H9 (cell line): ENCODE measurements around the gene PPHLN1. TPM values are rescaled to one million over a fixed set of nuclear protein-coding genes. Genes with fewer than 3 reads are reported as not detected.

ENCODE experiments used
- DNase-seq: peaks from one replicate; pipeline ENCODE4 v3.0.0-alpha.2; 2017
- H2AFZ ChIP-seq: one replicate; pipeline ENCODE4 v1.6.1; 2013; ENCODE audit warnings: mild to moderate bottlenecking, low read length, control low read depth, moderate library complexity
- H2AK5ac ChIP-seq: 2 replicates; pipeline ENCODE4 v1.6.1; 2013; ENCODE audit warnings: low read length, control low read depth, mixed read lengths; ENCODE audit not compliant: insufficient read length
- H2BK120ac ChIP-seq: one replicate; pipeline ENCODE4 v1.6.1; 2013; ENCODE audit warnings: low read depth, mild to moderate bottlenecking, low read length, control low read depth, inconsistent platforms; ENCODE audit not compliant: poor library complexity, severe bottlenecking
- H2BK12ac ChIP-seq: 2 replicates; pipeline ENCODE4 v1.6.1; 2013; ENCODE audit warnings: low read length, control low read depth, mixed read lengths, low read depth; ENCODE audit not compliant: insufficient read length
- H2BK15ac ChIP-seq: 2 replicates; pipeline ENCODE4 v1.6.1; 2013; ENCODE audit warnings: low read depth, low read length, control low read depth
- H2BK20ac ChIP-seq: one replicate; pipeline ENCODE4 v1.6.1; 2013; ENCODE audit warnings: low read depth, mild to moderate bottlenecking, low read length, control low read depth, inconsistent platforms; ENCODE audit not compliant: poor library complexity, severe bottlenecking
- H2BK5ac ChIP-seq: 2 replicates; pipeline ENCODE4 v1.6.1; 2013; ENCODE audit warnings: low read length, control low read depth, mixed read lengths; ENCODE audit not compliant: insufficient read length
- H3K14ac ChIP-seq: 2 replicates; pipeline ENCODE4 v1.6.1; 2013; ENCODE audit warnings: low read length, control low read depth; ENCODE audit not compliant: insufficient read depth
- H3K18ac ChIP-seq: 2 replicates; pipeline ENCODE4 v1.6.1; 2013; ENCODE audit warnings: low read depth, mild to moderate bottlenecking, mixed read lengths, low read length, control low read depth; ENCODE audit not compliant: insufficient read length
- H3K23ac ChIP-seq: 2 replicates; pipeline ENCODE4 v1.6.1; 2013; ENCODE audit warnings: low read length, control low read depth, mixed read lengths, low read depth; ENCODE audit not compliant: insufficient read length
- H3K23me2 ChIP-seq: 2 replicates; pipeline ENCODE4 v1.6.1; 2013; ENCODE audit warnings: low read depth, mild to moderate bottlenecking, mixed read lengths, low read length, control low read depth; ENCODE audit not compliant: insufficient read length, poor library complexity, severe bottlenecking
- H3K27ac ChIP-seq: 2 replicates; pipeline ENCODE4 v1.5.1; 2013; ENCODE audit warnings: low read length, control low read depth, mixed read lengths, low read depth; ENCODE audit not compliant: insufficient read length
- H3K27me3 ChIP-seq: 2 replicates; pipeline ENCODE4 v1.6.1; 2013; ENCODE audit warnings: low read length, control low read depth, inconsistent platforms; ENCODE audit not compliant: insufficient read depth
- H3K4ac ChIP-seq: 2 replicates; pipeline ENCODE4 v1.6.1; 2013; ENCODE audit warnings: low read depth, mild to moderate bottlenecking, control low read depth, inconsistent platforms, low read length, moderate library complexity
- H3K4me1 ChIP-seq: 2 replicates; pipeline ENCODE4 v1.6.1; 2013; ENCODE audit warnings: low read length, control low read depth, inconsistent platforms; ENCODE audit not compliant: insufficient read depth
- H3K4me2 ChIP-seq: 2 replicates; pipeline ENCODE4 v1.6.1; 2013; ENCODE audit warnings: low read length, control low read depth, mixed read lengths; ENCODE audit not compliant: insufficient read length, insufficient read depth
- H3K56ac ChIP-seq: 2 replicates; pipeline ENCODE4 v1.6.1; 2013; ENCODE audit warnings: low read depth, mild to moderate bottlenecking, mixed read lengths, low read length, control low read depth; ENCODE audit not compliant: insufficient read length
- H3K79me1 ChIP-seq: 2 replicates; pipeline ENCODE4 v1.6.1; 2013; ENCODE audit warnings: low read depth, mild to moderate bottlenecking, moderate library complexity, low read length, control low read depth, inconsistent platforms; ENCODE audit not compliant: insufficient read depth, poor library complexity, severe bottlenecking
- H3K79me2 ChIP-seq: 2 replicates; pipeline ENCODE4 v1.6.1; 2013; ENCODE audit warnings: low read length, control low read depth, inconsistent platforms; ENCODE audit not compliant: insufficient read depth
- H3K9ac ChIP-seq: 2 replicates; pipeline ENCODE4 v1.6.1; 2013; ENCODE audit warnings: low read length, control low read depth, mixed read lengths; ENCODE audit not compliant: insufficient read length; ENCODE audit errors: extremely low read depth
- H3K9me3 ChIP-seq: one replicate; pipeline ENCODE4 v1.6.1; 2013; ENCODE audit warnings: low read depth, low read length, inconsistent platforms; ENCODE audit not compliant: control insufficient read depth
- H3T11ph ChIP-seq: one replicate; pipeline ENCODE4 v1.6.1; 2013; ENCODE audit warnings: mild to moderate bottlenecking, low read length, control low read depth, inconsistent platforms
- H4K20me1 ChIP-seq: one replicate; pipeline ENCODE4 v1.6.1; 2013; ENCODE audit not compliant: control insufficient read depth, insufficient read length, insufficient read depth
- H4K5ac ChIP-seq: 2 replicates; pipeline ENCODE4 v1.6.1; 2013; ENCODE audit warnings: low read depth, mild to moderate bottlenecking, mixed read lengths, low read length, control low read depth; ENCODE audit not compliant: insufficient read length
- H4K8ac ChIP-seq: replicated peaks from 2 replicates; pipeline ENCODE4 v1.6.1; 2013; ENCODE audit warnings: low read length, control low read depth, mixed read lengths, low read depth; ENCODE audit not compliant: insufficient read length
- H4K91ac ChIP-seq: 2 replicates; pipeline ENCODE4 v1.6.1; 2013; ENCODE audit warnings: low read depth, mild to moderate bottlenecking, moderate library complexity, mixed read lengths, low read length, control low read depth; ENCODE audit not compliant: insufficient read length
- H3K27ac Mint-ChIP-seq, 3 experiments: 2 replicates in 2 of 3; 3 replicates in 1 of 3; pipeline ENCODE4 v1.8.0; 2020 to 2021; ENCODE audit warnings: mixed read lengths in 3 of 3, mild to moderate bottlenecking in 1 of 3, moderate library complexity in 1 of 3
- H3K27me3 Mint-ChIP-seq: 2 replicates; pipeline ENCODE4 v1.8.0; 2021; ENCODE audit warnings: low read depth, mild to moderate bottlenecking, moderate library complexity, mixed read lengths
- H3K36me3 Mint-ChIP-seq, 3 experiments: 2 replicates in 2 of 3; 3 replicates in 1 of 3; pipeline ENCODE4 v1.8.0; 2020 to 2021; ENCODE audit warnings: low read depth in 3 of 3, mixed read lengths in 3 of 3; ENCODE audit not compliant: insufficient read depth in 1 of 3
- H3K4me1 Mint-ChIP-seq, 2 experiments: 2 replicates each; pipeline ENCODE4 v1.8.0; 2020; ENCODE audit warnings: mixed read lengths in 2 of 2
- H3K4me3 Mint-ChIP-seq, 2 experiments: 2 replicates in 1 of 2; 3 replicates in 1 of 2; pipeline ENCODE4 v1.8.0; 2020 to 2021; ENCODE audit warnings: mild to moderate bottlenecking in 2 of 2, mixed read lengths in 2 of 2, moderate library complexity in 1 of 2
- H3K9me3 Mint-ChIP-seq, 2 experiments: 2 replicates in 1 of 2; 3 replicates in 1 of 2; pipeline ENCODE4 v1.8.0; 2020; ENCODE audit warnings: mild to moderate bottlenecking in 2 of 2, mixed read lengths in 2 of 2, moderate library complexity in 1 of 2
- CTCF ChIP-seq: fragments of 200-600 bp; sonication (generic); conservative IDR thresholded peaks from 3 replicates; pipeline ENCODE4 v1.8.0; 2021; ENCODE audit warnings: antibody characterized with exemption, mild to moderate bottlenecking
- WGBS: extraction: QIAGEN DNeasy Blood & Tissue Kit; methylation state at CpG from one replicate; pipeline ENCODE4 v1.1.7; 2013; ENCODE audit warnings: missing lambda C conversion rate, low lambda C conversion rate, mixed read lengths; ENCODE audit not compliant: insufficient read length; ENCODE audit errors: extremely low coverage; 5-methylcytosine and 5-hydroxymethylcytosine counted together
- total RNA-seq: library from RNA; stranded (reverse); gene quantifications from 2 replicates; pipeline ENCODE4 v1.2.1, GENCODE V29; 2021

Gene PPHLN1
- total RNA-seq, 1 experiment from 2014 or later = 66.2 TPM

GRCh38 chr12:42332301-42333285, 6.6 kb downstream of the PPHLN1 start:
- Histone ChIP-seq H3K23ac (no peak overlapping the region), H3K4ac (no peak overlapping the region), H2BK15ac (no peak overlapping the region), H3K4me1 (peaks cover 2% of the 10 kb centered on the region; the same call in 1 of the 2 replicates), H3K14ac (no peak overlapping the region), H3K23me2 (no peaks in the 10 kb centered on the region), H3K27me3 (no peaks in the 10 kb centered on the region), H3K18ac (no peak overlapping the region), H4K8ac (no peak overlapping the region), H2BK120ac (no peak overlapping the region), H2BK12ac (no peak overlapping the region), H3K9ac (no peak overlapping the region), H4K91ac (no peak overlapping the region), H3K27ac (no peak overlapping the region), H2BK5ac (no peak overlapping the region), H2AK5ac (no peak overlapping the region), H4K20me1 (no peaks in the 10 kb centered on the region), H3K9me3 (no peaks in the 10 kb centered on the region), H2AFZ (no peak overlapping the region), H3K79me2 (peaks cover 14% of the 10 kb centered on the region), H2BK20ac (no peak overlapping the region), H3K79me1 (peaks cover 3% of the 10 kb centered on the region), H3K4me2 (no peak overlapping the region), H4K5ac (no peak overlapping the region), H3K56ac (no peak overlapping the region), H3T11ph (no peak overlapping the region)
- Mint-ChIP-seq H3K4me3 (no peak overlapping the region), H3K9me3 (no peaks in the 10 kb centered on the region), H3K36me3 (peaks cover 2 to 22% (median 10%) of the 10 kb centered on the region in 3 experiments; a peak in 5 of 7 replicates), H3K4me1 (peaks cover 27 to 31% of the 10 kb centered on the region in 2 experiments), H3K27me3 (no peaks in the 10 kb centered on the region), H3K27ac (no peak overlapping the region)
- DNase-seq = no peak
- TF ChIP-seq CTCF = peak; percentile 65
- no CpG with 5 or more reads among the region's 4 CpGs for WGBS
